HepG2 (cell line): ENCODE measurements around the gene PAQR3. TPM values are rescaled to one million over a fixed set of nuclear protein-coding genes. Genes with fewer than 3 reads are reported as not detected.

Experiments
- BCL3 ChIP-seq: sonication (generic); formaldehyde crosslinking; IDR thresholded peaks from 2 replicates; pipeline ENCODE4 v1.5.1; 2020; ENCODE audit warnings: mild to moderate bottlenecking, missing genetic modification reagents, moderate library complexity
- BRD4 ChIP-seq: sonication (generic); formaldehyde crosslinking; IDR thresholded peaks from 2 replicates; pipeline ENCODE4 v1.4.0; 2020; ENCODE audit warnings: missing genetic modification reagents
- CREB3 ChIP-seq: sonication (generic); formaldehyde crosslinking; IDR thresholded peaks from 2 replicates; pipeline ENCODE4 v1.5.0; 2020; ENCODE audit warnings: missing genetic modification reagents
- FOSL1 ChIP-seq: sonication (generic); formaldehyde crosslinking; IDR thresholded peaks from 2 replicates; pipeline ENCODE4 v1.9.0; 2021; ENCODE audit warnings: missing genetic modification reagents, borderline replicate concordance
- FOXJ3 ChIP-seq: sonication (generic); formaldehyde crosslinking; IDR thresholded peaks from 2 replicates; pipeline ENCODE4 v1.4.0; 2020; ENCODE audit warnings: missing genetic modification reagents, mild to moderate bottlenecking, borderline replicate concordance
- HDAC6 ChIP-seq: fragments of 200-600 bp; sonication (generic); IDR thresholded peaks from 2 replicates; pipeline ENCODE4 v1.7.0; 2017; ENCODE audit warnings: mild to moderate bottlenecking, antibody characterized with exemption, low read length, low read depth
- KDM5B ChIP-seq: sonication (generic); formaldehyde crosslinking; IDR thresholded peaks from 2 replicates; pipeline ENCODE4 v1.4.0; 2020; ENCODE audit warnings: missing genetic modification reagents, mild to moderate bottlenecking, borderline replicate concordance
- KLF13 ChIP-seq: sonication (generic); formaldehyde crosslinking; IDR thresholded peaks from 2 replicates; pipeline ENCODE4 v1.4.0; 2020; ENCODE audit warnings: mild to moderate bottlenecking, missing genetic modification reagents
- NR2F2 ChIP-seq: IDR thresholded peaks from 2 replicates; pipeline ENCODE4 v1.6.1; 2012; ENCODE audit warnings: low read depth, inconsistent platforms, borderline replicate concordance
- PCBP1 ChIP-seq: fragments of 200-400 bp; formaldehyde crosslinking; IDR thresholded peaks from 2 replicates; pipeline ENCODE4 v1.6.1; 2017; ENCODE audit warnings: mild to moderate bottlenecking, low read depth, low read length, borderline replicate concordance
- POLR2G ChIP-seq: fragments of 200-400 bp; formaldehyde crosslinking; IDR thresholded peaks from 2 replicates; pipeline ENCODE4 v1.6.1; 2018; ENCODE audit warnings: mild to moderate bottlenecking, low read depth, low read length, moderate library complexity
- REL ChIP-seq: sonication (generic); formaldehyde crosslinking; conservative IDR thresholded peaks from 2 replicates; pipeline ENCODE4 v1.8.0; 2022; ENCODE audit warnings: mild to moderate bottlenecking, missing genetic modification reagents, moderate library complexity
- SMAD3 ChIP-seq: sonication (generic); formaldehyde crosslinking; IDR thresholded peaks from 2 replicates; pipeline ENCODE4 v1.4.0; 2020; ENCODE audit warnings: missing genetic modification reagents
- TBX3 ChIP-seq: fragments of 450-650 bp; IDR thresholded peaks from 2 replicates; pipeline ENCODE4 v1.6.1; 2017; ENCODE audit warnings: antibody characterized with exemption, mild to moderate bottlenecking, inconsistent platforms, borderline replicate concordance
- ZBTB14 ChIP-seq: sonication (generic); formaldehyde crosslinking; IDR thresholded peaks from 2 replicates; pipeline ENCODE4 v1.4.0; 2020; ENCODE audit warnings: missing genetic modification reagents
- ZC3H13 ChIP-seq: sonication (generic); formaldehyde crosslinking; IDR thresholded peaks from 2 replicates; pipeline ENCODE4 v1.8.1; 2023; ENCODE audit warnings: mild to moderate bottlenecking, missing genetic modification reagents, moderate library complexity
- ZNF12 ChIP-seq: sonication (generic); formaldehyde crosslinking; IDR thresholded peaks from 2 replicates; pipeline ENCODE4 v1.5.0; 2020; ENCODE audit warnings: missing genetic modification reagents
- ZNF160 ChIP-seq: sonication (generic); formaldehyde crosslinking; IDR thresholded peaks from 2 replicates; pipeline ENCODE4 v1.8.0; 2022; ENCODE audit warnings: mild to moderate bottlenecking, inconsistent platforms, missing genetic modification reagents
- ZNF280D ChIP-seq: sonication (generic); formaldehyde crosslinking; IDR thresholded peaks from 2 replicates; pipeline ENCODE4 v1.5.1; 2020; ENCODE audit warnings: mild to moderate bottlenecking, missing genetic modification reagents
- ZNF709 ChIP-seq: sonication (generic); formaldehyde crosslinking; IDR thresholded peaks from 2 replicates; pipeline ENCODE4 v1.5.0; 2020; ENCODE audit warnings: mild to moderate bottlenecking, missing genetic modification reagents
- ZNF891 ChIP-seq: sonication (generic); formaldehyde crosslinking; IDR thresholded peaks from 2 replicates; pipeline ENCODE4 v1.5.0; 2020; ENCODE audit warnings: mild to moderate bottlenecking, missing genetic modification reagents
- polyA plus RNA-seq, 8 experiments: library from polyadenylated mRNA; depleted of rRNA in 3 of 8; stranded (reverse) in 7 of 8; unstranded in 1 of 8; fragments of >200 nt; fragmentation: Illumina TruSeq in 4 of 8; extraction: Trizol in 4 of 8; gene quantifications; 2 replicates each; pipeline versions ENCODE4 v1.2.1 to v1.2.3, GENCODE V29; 2011 to 2016; ENCODE audit warnings: low read depth in 4 of 8, missing spikeins in 1 of 8, mixed read lengths in 1 of 8; ENCODE audit not compliant: insufficient read depth in 1 of 8
- total RNA-seq, 5 experiments: library from RNA; depleted of rRNA; stranded (reverse); fragments of >200 nt; fragmentation: Illumina TruSeq; extraction: Trizol; gene quantifications; 2 replicates each; pipeline ENCODE4 v1.2.3, GENCODE V29; 2016; ENCODE audit warnings: low read depth in 1 of 5
- TF ChIP-seq, protein P1 (sequence below): sonication (generic); formaldehyde crosslinking; IDR thresholded peaks from 2 replicates; pipeline ENCODE4 v1.9.0; 2021; ENCODE audit warnings: missing genetic modification reagents, mild to moderate bottlenecking, borderline replicate concordance
- TF ChIP-seq, protein P2 (sequence below): IDR thresholded peaks from 2 replicates; pipeline ENCODE4 v1.6.1; 2016; ENCODE audit warnings: low read depth, borderline replicate concordance

Gene PAQR3
- total and polyA plus RNA-seq, 2 of the 13 experiments (the other 11 are each of a cell fraction or from before 2014, with no cell fraction given), result 9.9 to 13.6 TPM

DNA sequence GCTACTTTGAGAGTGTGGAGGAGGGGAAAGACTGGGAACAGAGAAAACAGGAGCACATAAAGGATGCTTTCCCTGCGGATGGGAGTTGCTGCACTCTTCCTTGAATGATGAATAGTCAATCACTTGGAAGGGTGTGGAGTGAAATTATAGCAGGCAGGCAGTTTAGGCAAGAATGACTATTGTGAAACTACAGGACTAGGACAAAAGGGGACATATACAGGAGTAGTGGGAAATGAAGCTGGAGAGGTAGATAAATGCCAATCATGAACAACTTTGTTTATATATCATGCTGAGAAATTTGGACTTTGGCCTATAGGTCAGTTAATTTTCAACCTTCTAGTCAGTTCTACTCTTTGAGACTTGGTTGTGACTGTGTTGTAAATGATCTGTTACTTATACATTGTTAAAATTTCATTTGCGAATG is 76.9 kb downstream of the PAQR3 start (continued):
- TF ChIP-seq ZNF709 (CRISPR knock-in tag) (no peak), CREB3 (CRISPR knock-in tag) (no peak), POLR2G (no peak), PCBP1 (no peak), ZNF280D (CRISPR knock-in tag) (peak; percentile 100), HDAC6 (no peak), BRD4 (no peak), ZNF12 (CRISPR knock-in tag) (peak; percentile 88), ZC3H13 (CRISPR knock-in tag) (no peak), SMAD3 (no peak), KLF13 (CRISPR knock-in tag) (no peak), ZNF160 (CRISPR knock-in tag) (no peak), NR2F2 (0 out of 2 replicates have a peak, but pooled peaks have one; percentile 47), REL (CRISPR knock-in tag) (no peak), ZNF891 (CRISPR knock-in tag) (no peak), FOSL1 (CRISPR knock-in tag) (peak; percentile 28; the same call in 1 of the 2 replicates), TBX3 (peak; percentile 45; the same call in 1 of the 2 replicates), FOXJ3 (CRISPR knock-in tag) (peak; percentile 92), KDM5B (CRISPR knock-in tag) (no peak), ZBTB14 (CRISPR knock-in tag) (no peak), BCL3 (CRISPR knock-in tag) (no peak)
- TF ChIP-seq, protein P1, sequence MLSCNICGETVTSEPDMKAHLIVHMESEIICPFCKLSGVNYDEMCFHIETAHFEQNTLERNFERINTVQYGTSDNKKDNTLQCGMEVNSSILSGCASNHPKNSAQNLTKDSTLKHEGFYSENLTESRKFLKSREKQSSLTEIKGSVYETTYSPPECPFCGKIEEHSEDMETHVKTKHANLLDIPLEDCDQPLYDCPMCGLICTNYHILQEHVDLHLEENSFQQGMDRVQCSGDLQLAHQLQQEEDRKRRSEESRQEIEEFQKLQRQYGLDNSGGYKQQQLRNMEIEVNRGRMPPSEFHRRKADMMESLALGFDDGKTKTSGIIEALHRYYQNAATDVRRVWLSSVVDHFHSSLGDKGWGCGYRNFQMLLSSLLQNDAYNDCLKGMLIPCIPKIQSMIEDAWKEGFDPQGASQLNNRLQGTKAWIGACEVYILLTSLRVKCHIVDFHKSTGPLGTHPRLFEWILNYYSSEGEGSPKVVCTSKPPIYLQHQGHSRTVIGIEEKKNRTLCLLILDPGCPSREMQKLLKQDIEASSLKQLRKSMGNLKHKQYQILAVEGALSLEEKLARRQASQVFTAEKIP (CRISPR knock-in tag), result no peak
- TF ChIP-seq, protein P2, sequence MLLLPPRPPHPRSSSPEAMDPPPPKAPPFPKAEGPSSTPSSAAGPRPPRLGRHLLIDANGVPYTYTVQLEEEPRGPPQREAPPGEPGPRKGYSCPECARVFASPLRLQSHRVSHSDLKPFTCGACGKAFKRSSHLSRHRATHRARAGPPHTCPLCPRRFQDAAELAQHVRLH (CRISPR knock-in tag), result peak; percentile 68; the same call in 1 of the 2 replicates
